ENCODE data around the gene GRIN3B.

- no peak for TF ChIP-seq POLR2A (IDR thresholded peaks at IDR 0.05)
- TF ChIP-seq EP300 (IDR thresholded peaks at IDR 0.05) = no peak
- no peak for TF ChIP-seq CTCF (IDR thresholded peaks at IDR 0.05)
Measured at GRCh38 chr19:976476-976875, 23.7 kb upstream of the GRIN3B start.

Measured in sigmoid colon (tissue), 4 donors.